ENCODE results near the gene GHRHR. TPM values are rescaled to one million over a fixed set of nuclear protein-coding genes. Genes with fewer than 3 reads are reported as not detected.
A peak's percentile ranks its signal among the peaks of the same experiment; 100 is the strongest.

Gene GHRHR
- total RNA-seq, 1 donor from 2014 or later, result not detected

DNA sequence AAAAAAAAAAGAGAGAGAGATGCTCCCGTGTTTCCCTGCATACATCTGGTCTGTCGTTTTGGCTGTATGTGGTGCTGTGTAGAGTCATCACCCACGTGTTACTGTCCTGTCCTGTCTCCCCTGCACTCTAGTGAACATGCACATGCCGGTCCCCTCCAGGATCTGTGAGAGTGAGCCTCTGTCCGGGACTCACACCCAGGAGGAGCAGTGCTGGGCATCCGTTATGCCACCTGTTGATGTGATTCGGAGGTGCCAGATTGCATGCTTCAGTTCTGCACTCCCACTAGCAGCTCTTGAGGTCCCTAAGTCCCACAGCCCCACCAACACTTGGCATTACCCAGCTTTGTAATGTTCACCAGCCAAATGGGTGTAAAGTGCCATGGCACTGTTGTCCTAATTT lies 16.4 kb downstream of the GHRHR start:
- no peaks in the 10 kb centered on the region for H3K9me3 Mint-ChIP-seq (ENCODE audit: low read depth)

DNA sequence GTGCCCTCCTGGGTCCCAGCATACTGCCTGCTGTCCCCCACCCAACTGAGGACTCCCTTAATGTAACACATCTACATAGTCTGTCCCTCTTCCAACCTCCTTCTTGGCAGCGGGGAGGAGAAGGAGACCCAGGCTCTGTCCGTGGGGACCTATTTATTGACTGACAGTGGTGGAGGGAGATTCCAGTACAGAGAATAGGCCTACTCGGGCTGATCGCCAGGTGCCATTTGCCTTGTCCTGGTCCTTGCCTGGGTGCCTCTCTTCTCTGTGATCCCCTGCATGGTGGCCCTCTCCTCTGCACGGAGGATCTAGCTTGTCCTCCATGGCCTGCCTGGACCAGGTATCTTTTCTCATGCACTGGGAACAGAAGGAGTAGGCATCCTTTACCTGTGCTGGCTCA lies 17.0 kb downstream of the GHRHR start:
- Mint-ChIP-seq H3K4me3 (ENCODE audit: low read depth) (no peak overlapping the region), H3K36me3 (ENCODE audit: insufficient read depth) (no peaks in the 10 kb centered on the region), H3K27me3 (peaks cover 72% of the 10 kb centered on the region), H3K4me1 (ENCODE audit: low read depth) (no peaks in the 10 kb centered on the region), H3K27ac (no peak overlapping the region), H3K9me3 (ENCODE audit: low read depth) (no peaks in the 10 kb centered on the region)
- TF ChIP-seq, protein P1, sequence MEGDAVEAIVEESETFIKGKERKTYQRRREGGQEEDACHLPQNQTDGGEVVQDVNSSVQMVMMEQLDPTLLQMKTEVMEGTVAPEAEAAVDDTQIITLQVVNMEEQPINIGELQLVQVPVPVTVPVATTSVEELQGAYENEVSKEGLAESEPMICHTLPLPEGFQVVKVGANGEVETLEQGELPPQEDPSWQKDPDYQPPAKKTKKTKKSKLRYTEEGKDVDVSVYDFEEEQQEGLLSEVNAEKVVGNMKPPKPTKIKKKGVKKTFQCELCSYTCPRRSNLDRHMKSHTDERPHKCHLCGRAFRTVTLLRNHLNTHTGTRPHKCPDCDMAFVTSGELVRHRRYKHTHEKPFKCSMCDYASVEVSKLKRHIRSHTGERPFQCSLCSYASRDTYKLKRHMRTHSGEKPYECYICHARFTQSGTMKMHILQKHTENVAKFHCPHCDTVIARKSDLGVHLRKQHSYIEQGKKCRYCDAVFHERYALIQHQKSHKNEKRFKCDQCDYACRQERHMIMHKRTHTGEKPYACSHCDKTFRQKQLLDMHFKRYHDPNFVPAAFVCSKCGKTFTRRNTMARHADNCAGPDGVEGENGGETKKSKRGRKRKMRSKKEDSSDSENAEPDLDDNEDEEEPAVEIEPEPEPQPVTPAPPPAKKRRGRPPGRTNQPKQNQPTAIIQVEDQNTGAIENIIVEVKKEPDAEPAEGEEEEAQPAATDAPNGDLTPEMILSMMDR (IDR thresholded peaks at IDR 0.05; ENCODE audit: unreplicated experiment), result no peak
- no peak for DNase-seq (ENCODE audit: low spot score, unreplicated experiment)

More for the DNA sequence above, 16.4 kb downstream of the GHRHR start:
- TF ChIP-seq, protein P1 (IDR thresholded peaks at IDR 0.05; ENCODE audit: unreplicated experiment), result no peak
- Mint-ChIP-seq H3K27ac (no peak overlapping the region), H3K4me3 (ENCODE audit: low read depth) (no peak overlapping the region), H3K27me3 (peaks cover 69% of the 10 kb centered on the region), H3K36me3 (ENCODE audit: insufficient read depth) (no peaks in the 10 kb centered on the region), H3K4me1 (ENCODE audit: low read depth) (peaks cover 1% of the 10 kb centered on the region)
- DNase-seq (ENCODE audit: low spot score, unreplicated experiment), result no peak

DNA sequence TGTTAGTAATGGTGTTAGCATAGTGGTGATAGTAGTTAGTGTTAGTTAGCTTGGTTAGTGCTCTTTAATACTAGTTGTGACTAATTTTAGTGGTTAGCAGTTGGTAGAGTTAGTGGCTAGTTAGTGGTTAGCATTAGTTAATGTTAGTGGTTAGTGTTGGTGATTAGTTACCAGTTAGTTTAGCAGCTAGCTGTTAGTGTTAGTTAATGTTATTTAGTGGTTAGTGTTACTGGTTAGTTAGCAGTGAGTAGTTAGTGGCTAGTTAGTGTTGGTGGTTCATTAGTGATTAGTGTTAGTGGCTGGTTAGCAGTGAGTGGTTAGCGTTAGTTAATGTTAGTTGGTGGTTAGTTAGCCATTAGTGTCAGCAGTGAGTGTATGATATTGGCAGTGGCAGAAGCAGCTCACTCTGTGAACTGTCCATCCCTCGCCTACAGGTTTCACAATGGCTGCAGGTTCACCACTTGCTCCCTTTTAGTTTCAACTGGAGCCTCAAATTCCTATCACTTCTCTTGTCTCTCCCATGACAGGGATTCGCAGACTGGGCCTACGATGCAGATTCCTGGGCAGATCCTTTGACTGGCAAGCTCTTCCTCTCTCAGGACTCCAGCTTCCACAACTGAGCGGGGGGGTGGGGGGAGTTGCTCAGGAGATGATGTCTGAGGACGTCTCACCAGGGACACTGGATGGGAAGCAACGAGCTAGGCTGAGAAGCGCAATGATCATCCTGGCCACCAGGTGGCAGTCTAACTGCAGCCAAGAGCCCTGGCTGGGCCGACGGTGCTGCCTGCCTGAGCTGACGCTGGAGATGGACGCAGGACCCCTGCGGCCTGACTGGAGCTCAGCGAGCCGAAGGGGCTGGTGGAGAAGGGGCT lies 19.5 kb downstream of the GHRHR start:
- TF ChIP-seq, protein P1 (IDR thresholded peaks at IDR 0.05; ENCODE audit: unreplicated experiment), result peak; percentile 94
- Mint-ChIP-seq H3K4me1 (ENCODE audit: low read depth) (no peaks in the 10 kb centered on the region), H3K27ac (no peak overlapping the region), H3K27me3 (peaks cover 78% of the 10 kb centered on the region), H3K36me3 (ENCODE audit: insufficient read depth) (no peaks in the 10 kb centered on the region), H3K4me3 (ENCODE audit: low read depth) (no peak overlapping the region), H3K9me3 (ENCODE audit: low read depth) (no peaks in the 10 kb centered on the region)
- DNase-seq (ENCODE audit: low spot score, unreplicated experiment), result peak; percentile 83

DNA sequence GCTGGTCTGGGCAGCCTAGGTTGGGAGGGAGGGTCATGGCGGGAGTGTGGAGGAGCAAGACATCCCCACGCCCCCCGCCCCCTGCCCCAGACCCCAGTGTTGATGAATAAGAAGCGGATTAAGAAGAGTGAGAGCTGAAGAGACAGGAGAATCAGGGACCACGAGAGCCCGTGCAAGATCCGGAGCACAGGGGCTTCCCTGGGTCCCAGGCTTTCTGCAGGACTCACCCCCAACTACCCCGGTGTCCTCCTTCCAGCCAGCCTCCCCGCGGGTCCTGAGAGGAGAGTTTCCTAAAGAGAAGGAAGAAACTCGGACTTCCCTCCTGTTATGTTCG lies 20.1 kb downstream of the GHRHR start:
- Mint-ChIP-seq H3K4me1 (ENCODE audit: low read depth) (peaks cover 2% of the 10 kb centered on the region), H3K27ac (no peak overlapping the region), H3K9me3 (ENCODE audit: low read depth) (no peaks in the 10 kb centered on the region), H3K36me3 (ENCODE audit: insufficient read depth) (no peaks in the 10 kb centered on the region), H3K4me3 (ENCODE audit: low read depth) (no peak overlapping the region), H3K27me3 (peaks cover 73% of the 10 kb centered on the region)
- DNase-seq (ENCODE audit: low spot score, unreplicated experiment), result no peak
- TF ChIP-seq, protein P1 (IDR thresholded peaks at IDR 0.05; ENCODE audit: unreplicated experiment), result no peak

DNA sequence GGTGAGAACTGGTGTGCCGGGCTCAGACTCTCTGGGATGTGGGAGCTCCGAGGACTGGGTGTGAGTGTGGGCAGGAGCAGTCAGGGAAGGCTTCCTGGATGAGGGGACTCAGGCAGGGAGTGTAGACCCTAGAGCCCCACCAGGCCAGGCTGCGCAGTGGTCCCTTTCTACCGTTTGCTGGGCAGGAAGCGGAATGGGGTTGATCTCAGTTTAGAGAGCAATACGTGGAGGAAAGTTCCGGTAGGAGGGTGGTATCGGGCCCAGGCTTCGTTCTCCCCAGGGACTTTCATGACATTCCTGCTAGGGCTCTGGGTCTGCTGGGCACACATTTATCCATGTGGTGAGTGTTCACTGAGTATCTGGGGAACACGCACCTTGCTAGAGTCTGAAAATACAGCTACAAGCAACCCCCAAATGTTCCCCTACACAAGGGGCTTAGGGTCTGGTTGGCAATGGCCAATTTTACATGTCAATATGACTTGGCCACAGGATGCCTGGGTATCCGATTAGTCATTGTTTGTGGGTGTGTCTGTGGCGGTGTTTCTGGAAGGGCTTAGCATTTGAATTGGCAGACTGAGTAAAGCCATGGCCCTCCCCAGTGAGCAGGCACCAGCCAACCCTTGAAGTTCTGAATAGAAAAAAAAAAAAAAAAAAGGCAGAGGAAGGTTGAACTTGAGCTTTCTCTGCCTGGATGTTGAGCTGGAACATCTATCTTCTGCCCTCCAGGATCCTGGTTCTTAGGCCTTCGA lies 20.8 kb downstream of the GHRHR start:
- peaks cover 71% of the 10 kb centered on the region for H3K27me3 Mint-ChIP-seq
- no peak overlapping the region for H3K27ac Mint-ChIP-seq
- H3K4me1 Mint-ChIP-seq (ENCODE audit: low read depth), result peaks cover 6% of the 10 kb centered on the region
- DNase-seq (ENCODE audit: low spot score, unreplicated experiment), result no peak
- H3K9me3 Mint-ChIP-seq (ENCODE audit: low read depth), result no peaks in the 10 kb centered on the region
- H3K36me3 Mint-ChIP-seq (ENCODE audit: insufficient read depth), result no peaks in the 10 kb centered on the region
- no peak overlapping the region for H3K4me3 Mint-ChIP-seq (ENCODE audit: low read depth)
- TF ChIP-seq, protein P1 (IDR thresholded peaks at IDR 0.05; ENCODE audit: unreplicated experiment), result no peak

Measured in progenitor cell of endocrine pancreas (in vitro differentiated cells).